A673 (cell line): Measurements from ENCODE around the gene MDGA2. TPM values are rescaled to one million over a fixed set of nuclear protein-coding genes. Genes with fewer than 3 reads are reported as not detected.

ENCODE experiments used
- BruUV-seq: library from RNA; stranded (reverse); fragments of 400-500 nt; replicated peaks from 2 replicates; lab custom pipeline; 2021; lab: Mats Ljungman, UMichigan
- CTCF ChIA-PET: fragments of 300-600 bp; sonication (Branson Sonifier 250); formaldehyde crosslinking; loops from one replicate; lab custom pipeline; 2022; ENCODE audit warnings: antibody characterized with exemption; lab: Charles Lee
- POLR2A ChIA-PET: fragments of 300-600 bp; sonication (Branson Sonifier 250); formaldehyde crosslinking; loops from one replicate; lab custom pipeline; 2022; ENCODE audit warnings: antibody characterized with exemption; ENCODE audit not compliant: low non-redundant PET; lab: Charles Lee
- DNase-seq: peaks from one replicate; pipeline ENCODE4 v3.0.0-alpha.2; 2015; ENCODE audit warnings: low spot score
- H3K27ac ChIP-seq: fragments of 200-600 bp; sonication (generic); 2 replicates; pipeline ENCODE4 v1.5.1; 2016; ENCODE audit warnings: mixed run types, low read depth, mild to moderate bottlenecking, mixed read lengths, antibody characterized with exemption, low read length; ENCODE audit not compliant: poor library complexity, severe bottlenecking
- H3K27me3 ChIP-seq: fragments of 200-600 bp; sonication (generic); replicated peaks from 2 replicates; pipeline ENCODE4 v1.6.1; 2017; ENCODE audit warnings: mixed run types, low read depth, mild to moderate bottlenecking, mixed read lengths, antibody characterized with exemption, low read length; ENCODE audit not compliant: insufficient read depth, poor library complexity
- H3K36me3 ChIP-seq: fragments of 200-600 bp; sonication (generic); 2 replicates; pipeline ENCODE4 v1.6.1; 2016; ENCODE audit warnings: mixed run types, mild to moderate bottlenecking, mixed read lengths, antibody characterized with exemption, low read length; ENCODE audit not compliant: insufficient read depth, poor library complexity, severe bottlenecking
- H3K4me1 ChIP-seq: fragments of 200-600 bp; sonication (generic); 2 replicates; pipeline ENCODE4 v1.6.1; 2017; ENCODE audit warnings: mixed run types, mild to moderate bottlenecking, mixed read lengths, antibody characterized with exemption, low read length; ENCODE audit not compliant: insufficient read depth, poor library complexity, severe bottlenecking
- H3K4me3 ChIP-seq: fragments of 200-600 bp; sonication (generic); 2 replicates; pipeline ENCODE4 v1.5.1; 2016; ENCODE audit warnings: low read depth, mixed run types, mild to moderate bottlenecking, mixed read lengths, low read length; ENCODE audit not compliant: poor library complexity, severe bottlenecking
- H3K9me3 ChIP-seq: fragments of 200-600 bp; sonication (generic); 2 replicates; pipeline ENCODE4 v1.6.1; 2016; ENCODE audit warnings: mixed run types, low read depth, mild to moderate bottlenecking, mixed read lengths, antibody characterized with exemption, low read length; ENCODE audit not compliant: poor library complexity, severe bottlenecking
- CTCF ChIP-seq: fragments of 300-800, 200-600 bp; sonication (generic); conservative IDR thresholded peaks from 2 replicates; pipeline ENCODE4 v1.5.1; 2017; ENCODE audit warnings: low read depth, mild to moderate bottlenecking, antibody characterized with exemption, low read length, moderate library complexity, mixed read lengths
- EZH2 ChIP-seq: fragments of 200-600 bp; sonication (generic); IDR thresholded peaks from 2 replicates; pipeline ENCODE4 v1.6.1; 2017; ENCODE audit warnings: borderline replicate concordance, low read depth, mild to moderate bottlenecking, mixed read lengths, antibody characterized with exemption, low read length; ENCODE audit not compliant: poor library complexity, severe bottlenecking
- intact Hi-C: fragments of 100-400 bp; cut with micrococcal nuclease; formaldehyde crosslinking; loops from one replicate; pipeline ENCODE4 v1.10.0; 2022; ENCODE audit not compliant: unreplicated experiment
- total RNA-seq: library from RNA; stranded (reverse); gene quantifications from 2 replicates; pipeline ENCODE4 v1.2.3, GENCODE V29; 2021

MDGA2 gene
- total RNA-seq, 1 experiment from 2014 or later: not detected

GRCh38 chr14:47040550-47040949 lies 634.9 kb downstream of the MDGA2 start:
- H3K9me3 ChIP-seq: no peaks in the 10 kb centered on the region
- H3K4me1 ChIP-seq: no peaks in the 10 kb centered on the region
- TF ChIP-seq EZH2 (no peak), CTCF (peak; percentile 26; the same call in 1 of the 2 replicates)
- intact Hi-C loops: no loop called here
- DNase-seq: peak; percentile 4
- no TSS peak for BruUV-seq
- no peak overlapping the region for H3K4me3 ChIP-seq
- H3K36me3 ChIP-seq: no peaks in the 10 kb centered on the region
- ChIA-PET CTCF (no interaction called here), POLR2A (no interaction called here)
- H3K27me3 ChIP-seq: no peaks in the 10 kb centered on the region
- no peak overlapping the region for H3K27ac ChIP-seq

DNA sequence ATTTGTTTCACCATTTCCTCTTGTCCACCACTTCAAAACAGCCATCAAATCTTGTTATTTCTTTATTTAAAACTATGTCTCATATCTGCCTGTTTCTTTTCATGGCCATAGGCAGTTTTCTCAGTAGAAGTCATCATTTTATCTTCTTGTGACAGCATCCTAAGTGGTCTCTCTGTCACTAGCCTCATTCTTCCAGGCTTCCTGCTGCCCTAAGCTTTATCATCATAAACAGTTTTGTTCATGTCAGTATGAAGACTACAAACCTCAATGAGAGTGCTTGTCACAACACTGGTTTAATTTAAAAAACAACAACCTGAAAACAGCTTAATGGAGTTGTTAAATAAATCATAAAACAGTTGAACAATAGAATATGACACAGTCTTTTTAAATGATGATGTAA lies 636.1 kb downstream of the MDGA2 start:
- ChIA-PET POLR2A (no interaction called here), CTCF (no interaction called here)
- H3K27ac ChIP-seq: no peak overlapping the region
- BruUV-seq: no TSS peak
- no peak overlapping the region for H3K4me3 ChIP-seq
- no peak for DNase-seq
- H3K27me3 ChIP-seq: no peaks in the 10 kb centered on the region
- no peaks in the 10 kb centered on the region for H3K9me3 ChIP-seq
- H3K36me3 ChIP-seq: no peaks in the 10 kb centered on the region
- intact Hi-C loops: no loop called here
- TF ChIP-seq CTCF (no peak), EZH2 (no peak)
- H3K4me1 ChIP-seq: no peaks in the 10 kb centered on the region

- ChIA-PET CTCF (no interaction called here), POLR2A (no interaction called here)
- no TSS peak for BruUV-seq
- Histone ChIP-seq H3K4me1 (peaks cover 4% of the 10 kb centered on the region), H3K27me3 (no peaks in the 10 kb centered on the region), H3K36me3 (no peaks in the 10 kb centered on the region), H3K9me3 (no peaks in the 10 kb centered on the region), H3K27ac (no peak overlapping the region), H3K4me3 (no peak overlapping the region)
- TF ChIP-seq EZH2 (no peak), CTCF (no peak)
- intact Hi-C loops: no loop called here
- DNase-seq: no peak
Observed at GRCh38 chr14:47022721-47023120, 652.7 kb downstream of the MDGA2 start.
